Stimulated activated CD4-positive, alpha-beta T cell treated with anti-CD3 and anti-CD28 coated beads, Interleukin-1b, Interleukin-23, amount 100 ng/mL, for 24 hours (primary cell): ENCODE measurements around the gene CIITA.

Experiments used
- DNase-seq, 4 experiments: peaks; one replicate each; pipeline ENCODE4 v3.0.0-alpha.2; 2020; ENCODE audit warnings: low read depth in 4 of 4, low spot score in 1 of 4

The CIITA gene

GRCh38 chr16:10849736-10850477 is 27.1 kb upstream of the CIITA start:
- DNase-seq = no peak

GRCh38 chr16:10850478-10850850 is 26.5 kb upstream of the CIITA start:
- no peak for DNase-seq

- no peak for DNase-seq
These were observed 25.5 kb upstream of the CIITA start for GRCh38 chr16:10851512-10851911.

DNA sequence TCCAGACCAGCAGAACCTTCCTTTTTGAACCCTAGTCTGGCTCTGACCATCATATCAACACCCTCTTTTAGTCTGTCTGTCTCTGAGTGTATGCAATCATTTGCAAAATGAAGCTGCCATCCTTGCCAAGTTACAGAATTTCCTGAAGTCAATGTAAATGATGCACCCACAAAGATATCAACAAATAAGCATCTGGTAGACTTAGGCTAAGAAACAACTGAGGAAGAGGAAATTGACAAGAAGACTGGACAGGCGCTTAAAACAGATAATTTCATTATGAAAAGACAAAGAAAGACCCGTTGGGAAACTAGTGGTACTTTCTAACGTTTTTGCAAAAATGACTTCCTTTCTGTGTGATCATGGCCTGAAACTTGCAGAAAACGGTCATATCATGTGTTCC is 24.7 kb upstream of the CIITA start:
- DNase-seq = no peak

GRCh38 chr16:10852948-10853347 is 24.1 kb upstream of the CIITA start:
- DNase-seq = no peak

DNA sequence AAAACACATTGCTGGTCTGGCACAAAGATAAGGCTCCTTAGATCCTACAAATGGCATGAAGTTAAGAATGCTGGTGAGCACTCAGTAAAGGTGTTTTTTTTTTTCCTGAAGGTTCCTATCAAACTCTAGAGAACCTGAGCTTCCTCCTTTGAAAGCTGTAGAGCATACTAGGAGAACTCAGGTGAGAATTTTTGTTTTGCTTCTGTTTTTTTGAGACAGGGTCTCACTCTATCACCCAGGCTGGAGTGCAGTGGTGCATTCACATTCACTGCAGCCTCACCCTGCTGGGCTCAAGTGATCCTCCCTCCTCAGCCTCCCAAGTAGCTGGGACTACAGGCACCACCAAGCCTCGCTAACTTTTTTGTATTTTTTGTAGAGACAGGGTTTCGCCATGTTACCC is 21.0 kb upstream of the CIITA start:
- DNase-seq = no peak

DNA sequence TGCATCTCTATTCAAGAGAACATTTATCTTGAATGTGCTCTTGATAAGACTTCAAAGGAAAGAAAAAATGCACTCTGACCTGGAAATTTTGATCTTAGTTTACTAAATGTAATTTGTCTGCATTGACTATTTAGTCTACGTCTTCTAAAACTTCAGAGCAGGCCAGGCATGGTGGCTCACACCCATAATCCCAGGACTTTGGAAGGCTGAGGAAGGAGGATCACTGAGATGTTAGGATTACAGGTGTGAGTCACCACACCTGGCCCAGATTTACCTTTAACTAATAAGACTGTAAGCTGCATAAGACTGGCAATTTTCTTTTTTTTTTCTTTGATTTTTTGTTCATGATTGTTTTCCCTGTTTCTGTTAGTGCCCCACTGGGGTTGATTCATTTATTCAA is 18.8 kb upstream of the CIITA start:
- DNase-seq = no peak

GRCh38 chr16:10859020-10859419 is 18.0 kb upstream of the CIITA start:
- no peak for DNase-seq

- no peak for DNase-seq
These were observed 17.3 kb upstream of the CIITA start for GRCh38 chr16:10859658-10860057.

- no peak for DNase-seq
These were observed 14.6 kb upstream of the CIITA start for GRCh38 chr16:10862438-10862837.

DNA sequence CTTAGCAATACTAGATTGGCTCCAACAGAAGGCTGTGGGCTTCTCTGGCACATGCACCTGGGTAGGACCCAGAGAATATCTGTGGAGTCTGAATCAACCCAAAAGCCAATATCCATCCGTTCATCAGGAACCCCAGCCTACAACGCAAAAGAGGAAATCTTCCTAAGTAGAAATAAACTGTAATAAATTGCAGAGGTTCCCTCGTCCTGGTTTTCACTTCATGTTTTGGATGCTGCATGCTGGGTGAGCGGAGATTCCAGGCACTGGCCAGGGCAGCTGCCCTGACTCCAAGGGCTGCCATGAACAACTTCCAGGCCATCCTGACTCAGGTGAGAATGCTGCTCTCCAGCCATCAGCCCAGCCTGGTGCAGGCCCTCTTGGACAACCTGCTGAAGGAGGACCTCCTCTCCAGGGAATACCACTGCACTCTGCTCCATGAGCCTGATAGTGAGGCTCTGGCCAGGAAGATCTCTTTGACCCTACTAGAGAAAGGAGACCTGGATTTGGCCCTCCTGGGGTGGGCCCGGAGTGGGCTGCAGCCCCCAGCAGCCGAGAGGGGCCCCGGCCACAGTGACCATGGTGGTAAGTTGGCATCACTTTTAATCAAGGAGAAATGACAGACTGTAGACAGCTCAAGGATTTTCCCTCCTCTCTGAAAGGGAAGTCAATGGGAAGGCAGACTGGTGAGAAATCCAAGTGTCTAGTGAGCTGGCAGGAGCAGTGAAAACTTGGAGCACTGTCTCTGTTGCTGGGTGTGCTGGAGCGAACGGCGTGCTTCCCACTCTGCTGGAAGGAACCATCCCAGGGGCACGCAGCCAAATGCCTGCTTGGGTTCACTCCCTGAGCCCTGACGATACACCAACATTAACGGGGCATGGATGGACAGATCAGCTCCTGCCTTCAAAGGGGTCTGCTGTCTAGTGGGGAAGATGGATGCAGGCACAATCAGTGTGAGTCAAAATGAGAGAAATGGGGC is 10.7 kb upstream of the CIITA start:
- DNase-seq = no peak

DNA sequence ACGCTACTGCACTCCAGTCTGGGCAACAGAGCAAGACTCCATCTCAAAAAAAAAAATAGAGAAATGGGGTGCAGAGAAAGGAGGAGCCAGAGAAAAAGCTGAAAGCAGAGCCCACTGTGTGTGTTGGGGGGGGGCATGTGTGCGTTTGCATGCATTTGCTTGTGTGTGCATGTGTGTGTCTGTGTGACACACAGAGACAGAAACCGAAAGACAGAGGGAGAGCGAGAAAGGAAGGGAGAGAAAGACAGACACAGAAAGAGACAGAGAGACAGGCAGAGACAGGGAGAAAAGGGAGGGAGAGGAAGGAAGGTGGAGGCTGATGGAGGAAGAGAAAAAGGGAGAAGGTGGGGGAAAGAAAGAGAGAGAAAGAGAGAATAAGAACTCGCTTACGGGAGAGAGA is 9.8 kb upstream of the CIITA start:
- DNase-seq = no peak

- no peak for DNase-seq
These were observed 8.9 kb upstream of the CIITA start for GRCh38 chr16:10868104-10868595.

DNA sequence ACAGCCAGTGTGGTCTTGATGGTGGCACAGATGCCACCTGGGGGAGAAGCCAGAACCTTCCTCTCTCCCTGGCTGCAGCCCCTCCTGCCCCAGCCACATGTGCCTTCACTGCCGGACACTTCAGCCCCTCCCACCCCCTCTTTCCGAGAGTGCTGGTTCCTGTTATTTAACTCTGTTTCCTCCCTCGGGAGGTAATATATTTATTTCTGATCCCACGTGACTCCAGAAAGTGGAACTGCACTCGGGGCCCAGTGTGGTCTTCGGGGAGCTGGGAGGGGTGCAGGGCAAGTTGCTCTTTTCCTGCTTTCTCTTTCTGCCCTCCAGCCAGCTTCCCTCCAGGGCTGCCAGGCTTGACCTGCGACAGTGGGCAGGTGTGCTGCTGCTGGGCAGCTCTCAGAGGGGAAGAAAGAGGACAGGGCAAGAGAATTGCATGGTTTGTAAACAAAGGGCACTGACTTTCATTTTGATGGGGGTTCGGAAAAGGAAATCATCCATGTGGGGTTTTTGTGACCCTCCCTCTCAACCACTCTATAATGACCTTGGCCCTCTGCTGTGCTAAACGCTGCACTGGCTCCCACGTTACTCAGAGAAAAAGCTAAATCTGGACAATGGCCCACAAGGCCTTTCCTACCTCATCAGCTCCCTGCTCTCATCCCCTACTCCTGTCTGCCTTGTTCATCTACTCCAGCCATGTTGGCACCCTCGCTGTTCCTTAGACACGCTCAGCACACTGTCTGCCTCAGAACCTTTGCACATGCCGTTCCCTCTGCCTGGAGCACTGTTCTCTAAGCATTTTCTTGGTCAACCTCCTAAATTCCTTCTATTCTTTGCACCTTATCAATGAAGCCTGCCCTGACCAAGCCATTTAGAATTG is 8.2 kb upstream of the CIITA start:
- no peak for DNase-seq

DNA sequence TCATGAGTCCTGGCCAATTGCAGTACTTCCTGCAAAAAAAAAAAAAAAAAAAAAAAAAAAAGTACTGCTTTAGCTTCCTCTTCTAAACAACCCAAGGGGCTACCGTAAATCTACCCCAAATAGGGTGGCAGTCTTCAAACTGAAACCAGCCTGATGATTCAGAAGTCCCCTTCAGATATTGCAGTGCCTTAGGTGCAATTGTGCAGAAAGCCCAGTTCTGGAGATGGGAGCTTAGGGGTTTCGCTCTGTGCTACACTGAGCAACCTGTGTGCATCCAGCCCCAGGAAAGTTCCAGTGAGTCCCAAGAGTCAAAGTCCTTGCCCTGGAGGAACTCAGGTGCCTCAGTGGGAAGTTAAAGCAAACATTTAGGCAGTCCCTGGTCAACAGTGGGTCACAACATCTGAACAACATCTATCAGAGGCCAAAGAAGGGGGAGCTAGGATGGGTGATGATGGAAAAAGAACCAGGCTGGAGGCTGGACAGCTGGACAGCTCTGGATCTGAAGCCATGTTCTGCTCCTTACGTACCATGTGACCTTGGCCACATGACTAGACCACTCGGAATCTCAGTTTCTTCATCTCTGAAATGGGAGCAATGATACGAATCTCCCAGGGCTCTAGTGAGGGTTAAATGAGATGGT is 6.7 kb upstream of the CIITA start:
- no peak for DNase-seq

DNA sequence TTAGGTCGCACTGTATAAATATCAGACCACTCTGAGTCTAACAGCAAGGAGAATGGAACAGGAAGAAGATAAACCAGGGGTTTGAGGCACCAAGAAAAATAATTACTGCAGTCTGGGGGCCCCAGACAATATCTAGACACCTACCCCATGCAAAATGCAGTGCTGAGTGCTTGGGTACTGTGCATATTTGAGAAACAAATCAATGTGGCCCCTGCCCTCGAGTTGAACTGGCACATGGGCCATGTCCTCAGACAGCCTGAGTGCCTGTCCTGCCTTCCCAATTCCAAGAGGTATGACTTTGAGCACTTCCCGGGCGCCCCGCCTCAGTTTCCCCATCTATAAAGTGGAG is 6.2 kb upstream of the CIITA start:
- no peak for DNase-seq

DNA sequence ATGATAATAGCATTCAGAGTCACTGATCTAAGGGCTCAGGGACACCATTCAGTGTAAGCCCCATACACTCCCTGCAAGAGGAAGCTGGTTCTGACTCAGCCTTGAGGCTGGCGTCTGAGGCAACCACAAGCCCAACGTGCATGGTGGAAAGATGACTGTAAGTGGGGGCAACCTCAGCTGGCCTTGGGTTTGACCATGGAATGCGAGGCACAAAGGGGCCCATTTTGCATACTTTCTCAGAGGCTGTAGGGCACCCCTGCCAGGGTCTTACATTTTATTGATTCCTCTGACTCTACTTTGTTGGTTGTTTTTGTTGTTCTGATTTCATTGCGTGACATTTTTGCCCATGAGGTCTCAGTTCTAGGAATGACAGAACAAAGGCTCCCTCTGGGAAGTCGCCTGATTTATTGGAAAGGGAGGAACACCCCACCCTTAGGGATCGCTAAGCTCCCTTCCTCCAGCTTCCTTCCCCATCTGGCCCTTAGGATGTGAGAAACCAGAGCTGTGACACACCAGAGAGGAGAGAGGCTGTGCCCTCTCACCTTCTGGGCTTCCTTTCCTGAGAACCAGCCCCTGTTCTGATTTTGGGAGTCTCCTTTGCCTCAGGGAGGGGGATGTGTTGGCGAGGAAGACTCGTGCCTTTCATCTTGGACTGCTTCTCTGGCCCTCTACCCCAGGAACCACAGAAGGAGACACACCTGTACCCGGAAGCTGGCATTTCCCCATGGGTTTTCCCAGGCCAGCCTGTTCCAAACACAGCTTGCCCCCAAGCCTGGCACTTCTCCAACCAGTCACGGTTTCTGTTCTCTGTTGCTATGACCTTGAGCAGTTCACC is 5.6 kb upstream of the CIITA start:
- peak in 2 of 4 experiments; percentile 21 to 55 for DNase-seq

- DNase-seq = no peak
These were observed 687 bp upstream of the CIITA start for GRCh38 chr16:10876315-10876714.

- no peak for DNase-seq
These were observed 507 bp downstream of the CIITA start for GRCh38 chr16:10877472-10877946.

GRCh38 chr16:10878328-10878643 is 1.3 kb downstream of the CIITA start:
- DNase-seq = no peak
